ENCODE results near the gene EEFSEC.

- no peak for TF ChIP-seq CTCF (IDR thresholded peaks at IDR 0.05)
- TF ChIP-seq POLR2A (IDR thresholded peaks at IDR 0.05): no peak
Observed at GRCh38 chr3:128360705-128361271, 207.5 kb downstream of the EEFSEC start.
